ENCODE data around the gene SPTBN4. TPM values are rescaled to one million over a fixed set of nuclear protein-coding genes. Genes with fewer than 3 reads are reported as not detected.

SPTBN4 gene
- total RNA-seq, 1 donor from 2014 or later = 3.4 TPM

DNA sequence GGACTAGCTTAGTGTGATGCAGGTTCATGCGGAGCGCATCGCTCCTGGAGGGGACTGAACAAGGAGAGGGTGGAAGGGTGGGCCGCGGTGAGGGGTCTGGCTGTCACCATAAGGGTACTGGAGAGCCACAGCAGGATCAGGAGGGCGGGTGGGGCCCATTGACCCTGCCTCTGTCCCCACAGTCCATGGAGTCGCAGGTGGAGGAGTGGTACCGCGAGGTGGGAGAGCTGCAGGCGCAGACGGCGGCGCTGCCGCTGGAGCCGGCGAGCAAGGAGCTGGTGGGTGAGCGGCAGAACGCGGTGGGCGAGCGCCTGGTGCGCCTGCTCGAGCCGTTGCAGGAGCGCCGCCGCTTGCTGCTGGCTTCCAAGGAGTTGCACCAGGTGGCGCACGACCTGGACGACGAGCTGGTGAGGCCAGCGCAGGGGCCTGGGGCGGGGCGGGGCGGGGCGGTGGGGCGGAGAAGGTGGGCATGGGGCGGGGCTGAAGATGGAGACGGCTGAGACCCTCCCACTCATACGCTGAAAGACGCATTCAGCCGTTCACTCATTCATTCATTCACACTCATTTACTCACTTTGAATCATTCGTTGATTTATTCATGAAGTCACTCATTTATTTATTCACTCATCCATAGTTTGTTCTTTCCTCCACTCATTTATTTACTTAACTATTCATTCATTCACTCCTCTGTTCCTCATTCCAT is 82.4 kb downstream of the SPTBN4 start:
- Mint-ChIP-seq H3K27ac (no peak overlapping the region), H3K4me1 (peaks cover 8% of the 10 kb centered on the region)

GRCh38 chr19:40550951-40551350 is 84.2 kb downstream of the SPTBN4 start:
- DNase-seq (ENCODE audit: low spot score in 2 of 2, unreplicated experiment in 2 of 2) = no peak
- no peak for TF ChIP-seq CTCF (IDR thresholded peaks at IDR 0.05; ENCODE audit: unreplicated experiment)
- H3K9me3 Mint-ChIP-seq = no peaks in the 10 kb centered on the region
- H3K27ac Mint-ChIP-seq = no peak overlapping the region
- no peaks in the 10 kb centered on the region for H3K36me3 Mint-ChIP-seq
- H3K4me1 Mint-ChIP-seq = peaks cover 8% of the 10 kb centered on the region
- H3K4me3 Mint-ChIP-seq = no peak overlapping the region
- peaks cover 84% of the 10 kb centered on the region for H3K27me3 Mint-ChIP-seq (ENCODE audit: low read depth)

More for the DNA sequence above, 82.4 kb downstream of the SPTBN4 start:
- peak; percentile 71 to 85 for DNase-seq (ENCODE audit: low spot score in 2 of 2, unreplicated experiment in 2 of 2)
- Mint-ChIP-seq H3K4me3 (peak overlapping the region; percentile 29), H3K36me3 (no peaks in the 10 kb centered on the region), H3K9me3 (no peaks in the 10 kb centered on the region), H3K27me3 (ENCODE audit: low read depth) (peaks cover 66% of the 10 kb centered on the region)
- TF ChIP-seq CTCF (IDR thresholded peaks at IDR 0.05; ENCODE audit: unreplicated experiment) = peak; percentile 30

DNA sequence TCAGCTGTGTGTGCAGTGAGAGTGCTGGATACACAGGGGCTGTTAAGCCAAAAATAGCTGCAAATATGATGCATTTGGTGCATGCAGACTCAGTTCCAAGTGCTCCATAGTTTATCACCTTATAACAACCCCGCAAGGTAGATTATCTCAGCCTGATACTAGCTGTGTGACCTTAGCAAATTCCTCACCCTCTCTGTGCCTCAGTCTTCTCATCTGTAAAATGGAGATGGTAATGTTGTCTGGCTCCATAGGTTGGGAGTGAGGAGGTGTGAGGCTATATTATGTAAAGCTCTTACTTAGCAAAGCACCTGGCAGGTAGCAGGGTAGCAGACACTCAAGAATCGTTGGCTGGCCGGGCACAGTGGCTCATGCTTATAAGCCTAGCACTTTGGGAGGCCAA is 86.0 kb downstream of the SPTBN4 start:
- Mint-ChIP-seq H3K27ac (no peak overlapping the region), H3K27me3 (ENCODE audit: low read depth) (peaks cover 87% of the 10 kb centered on the region)
- TF ChIP-seq CTCF (IDR thresholded peaks at IDR 0.05; ENCODE audit: unreplicated experiment) = no peak

GRCh38 chr19:40553885-40554857 is 87.4 kb downstream of the SPTBN4 start:
- no peak overlapping the region for H3K27ac Mint-ChIP-seq

More for the DNA sequence above, 86.0 kb downstream of the SPTBN4 start:
- no peak for DNase-seq (ENCODE audit: low spot score in 2 of 2, unreplicated experiment in 2 of 2)
- Mint-ChIP-seq H3K4me3 (no peak overlapping the region), H3K36me3 (no peaks in the 10 kb centered on the region), H3K4me1 (peaks cover 8% of the 10 kb centered on the region), H3K9me3 (no peaks in the 10 kb centered on the region)

More at GRCh38 chr19:40553885-40554857, 87.4 kb downstream of the SPTBN4 start:
- H3K36me3 Mint-ChIP-seq = no peaks in the 10 kb centered on the region
- peaks cover 4% of the 10 kb centered on the region for H3K4me1 Mint-ChIP-seq
- no peak for TF ChIP-seq CTCF (IDR thresholded peaks at IDR 0.05; ENCODE audit: unreplicated experiment)
- no peak for DNase-seq (ENCODE audit: low spot score in 2 of 2, unreplicated experiment in 2 of 2)
- H3K4me3 Mint-ChIP-seq = no peak overlapping the region
- no peaks in the 10 kb centered on the region for H3K9me3 Mint-ChIP-seq
- peaks cover 84% of the 10 kb centered on the region for H3K27me3 Mint-ChIP-seq (ENCODE audit: low read depth)

Data from mesothelial cell of epicardium (in vitro differentiated cells).